ENCODE measurements around the gene NPR2. TPM values are rescaled to one million over a fixed set of nuclear protein-coding genes. Genes with fewer than 3 reads are reported as not detected.

NPR2 gene
- polyA plus RNA-seq, 3 donors: 0.48 TPM; not detected in 2

- peak overlapping the region in 4 of 7 donors; percentile 18 to 63 (median 52) for H3K27ac Mint-ChIP-seq
- peaks cover 32 to 46% of the 10 kb centered on the region in 2 donors for H3K36me3 Mint-ChIP-seq
- peaks cover 7 to 10% (median 8%) of the 10 kb centered on the region in 7 donors for H3K9me3 Mint-ChIP-seq
- H3K27me3 Mint-ChIP-seq (ENCODE audit: low read depth in 3 of 3): peaks cover 17 to 27% (median 27%) of the 10 kb centered on the region in 3 donors
- peaks cover 68% of the 10 kb centered on the region in 2 donors for H3K4me1 ChIP-seq (ENCODE audit: control insufficient read depth in 1 of 2, insufficient read depth in 2 of 2, low read length in 2 of 2)
- no peak overlapping the region for H3K9ac ChIP-seq (ENCODE audit: insufficient read depth, low read length, poor library complexity, severe bottlenecking)
- intact Hi-C loops (cut with micrococcal nuclease): no loop called here
- no peak overlapping the region for H2AFZ ChIP-seq (ENCODE audit: insufficient read depth, low read depth, low read length, poor library complexity, severe bottlenecking)
- H3K27me3 ChIP-seq (ENCODE audit: control insufficient read depth in 2 of 2, insufficient read depth in 2 of 2, low read length in 2 of 2): no peaks in the 10 kb centered on the region
- TF ChIP-seq, protein P1, sequence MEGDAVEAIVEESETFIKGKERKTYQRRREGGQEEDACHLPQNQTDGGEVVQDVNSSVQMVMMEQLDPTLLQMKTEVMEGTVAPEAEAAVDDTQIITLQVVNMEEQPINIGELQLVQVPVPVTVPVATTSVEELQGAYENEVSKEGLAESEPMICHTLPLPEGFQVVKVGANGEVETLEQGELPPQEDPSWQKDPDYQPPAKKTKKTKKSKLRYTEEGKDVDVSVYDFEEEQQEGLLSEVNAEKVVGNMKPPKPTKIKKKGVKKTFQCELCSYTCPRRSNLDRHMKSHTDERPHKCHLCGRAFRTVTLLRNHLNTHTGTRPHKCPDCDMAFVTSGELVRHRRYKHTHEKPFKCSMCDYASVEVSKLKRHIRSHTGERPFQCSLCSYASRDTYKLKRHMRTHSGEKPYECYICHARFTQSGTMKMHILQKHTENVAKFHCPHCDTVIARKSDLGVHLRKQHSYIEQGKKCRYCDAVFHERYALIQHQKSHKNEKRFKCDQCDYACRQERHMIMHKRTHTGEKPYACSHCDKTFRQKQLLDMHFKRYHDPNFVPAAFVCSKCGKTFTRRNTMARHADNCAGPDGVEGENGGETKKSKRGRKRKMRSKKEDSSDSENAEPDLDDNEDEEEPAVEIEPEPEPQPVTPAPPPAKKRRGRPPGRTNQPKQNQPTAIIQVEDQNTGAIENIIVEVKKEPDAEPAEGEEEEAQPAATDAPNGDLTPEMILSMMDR (IDR thresholded peaks at IDR 0.05): no peak
- H3K4me3 ChIP-seq (replicated peaks in 1 of 3; ENCODE audit: low read depth in 2 of 3, low read length in 3 of 3): no peak overlapping the region
- no peak for DNase-seq
- no peak overlapping the region for H3K27ac ChIP-seq (ENCODE audit: low read depth in 1 of 2, low read length in 2 of 2)
- H4K20me1 ChIP-seq (ENCODE audit: insufficient read depth, low read length): no peaks in the 10 kb centered on the region
- no CpG with 5 or more reads among the region's 5 CpGs for WGBS (ENCODE audit: insufficient coverage)
- H3K4me2 ChIP-seq (replicated peaks; ENCODE audit: extremely low read depth, low read length, poor library complexity, severe bottlenecking): no peak overlapping the region
- H3K4me1 Mint-ChIP-seq: peaks cover 77% of the 10 kb centered on the region
- no peaks in the 10 kb centered on the region for H3K9me3 ChIP-seq (replicated peaks in 1 of 2; ENCODE audit: control insufficient read depth in 1 of 2, insufficient read depth in 1 of 2, low read length in 2 of 2)
- H3K4me3 Mint-ChIP-seq: peak overlapping the region in 1 of 2 donors; percentile 51
- no peaks in the 10 kb centered on the region for H3K36me3 ChIP-seq (replicated peaks in 1 of 2; ENCODE audit: control insufficient read depth in 1 of 2, insufficient read depth in 2 of 2, low read length in 2 of 2)
- no peaks in the 10 kb centered on the region for H3K79me2 ChIP-seq (ENCODE audit: insufficient read depth, low read length)
Observed at GRCh38 chr9:35841645-35841900, 50.2 kb downstream of the NPR2 start.

- Histone ChIP-seq H3K27ac (ENCODE audit: low read depth in 1 of 2, low read length in 2 of 2) (peak overlapping the region; percentile 12 to 52), H3K4me2 (replicated peaks; ENCODE audit: extremely low read depth, low read length, poor library complexity, severe bottlenecking) (peak overlapping the region; percentile 45), H4K20me1 (ENCODE audit: insufficient read depth, low read length) (no peaks in the 10 kb centered on the region), H2AFZ (ENCODE audit: insufficient read depth, low read depth, low read length, poor library complexity, severe bottlenecking) (no peak overlapping the region), H3K27me3 (ENCODE audit: control insufficient read depth in 2 of 2, insufficient read depth in 2 of 2, low read length in 2 of 2) (peaks cover 0 to under 1% of the 10 kb centered on the region in 2 donors), H3K9me3 (replicated peaks in 1 of 2; ENCODE audit: control insufficient read depth in 1 of 2, insufficient read depth in 1 of 2, low read length in 2 of 2) (no peaks in the 10 kb centered on the region), H3K4me1 (ENCODE audit: control insufficient read depth in 1 of 2, insufficient read depth in 2 of 2, low read length in 2 of 2) (peaks cover 74% of the 10 kb centered on the region in 2 donors), H3K9ac (ENCODE audit: insufficient read depth, low read length, poor library complexity, severe bottlenecking) (no peak overlapping the region), H3K79me2 (ENCODE audit: insufficient read depth, low read length) (no peaks in the 10 kb centered on the region), H3K4me3 (replicated peaks in 1 of 3; ENCODE audit: low read depth in 2 of 3, low read length in 3 of 3) (peak overlapping the region in 1 of 3 experiments; percentile 60), H3K36me3 (replicated peaks in 1 of 2; ENCODE audit: control insufficient read depth in 1 of 2, insufficient read depth in 2 of 2, low read length in 2 of 2) (no peaks in the 10 kb centered on the region)
- peaks cover 23 to 31% (median 26%) of the 10 kb centered on the region in 3 donors for H3K27me3 Mint-ChIP-seq (ENCODE audit: low read depth in 3 of 3)
- 98% methylated on average over 10 of the region's 17 CpGs for WGBS (ENCODE audit: insufficient coverage)
- peak overlapping the region; percentile 20 to 80 for H3K4me3 Mint-ChIP-seq
- peak in 2 of 3 donors; percentile 30 to 62 for DNase-seq
- H3K36me3 Mint-ChIP-seq: peaks cover 36 to 47% of the 10 kb centered on the region in 2 donors
- TF ChIP-seq, protein P1 (IDR thresholded peaks at IDR 0.05): no peak
- intact Hi-C loops (cut with micrococcal nuclease): no loop called here
- peaks cover 7 to 10% (median 8%) of the 10 kb centered on the region in 7 donors for H3K9me3 Mint-ChIP-seq
- H3K27ac Mint-ChIP-seq: peak overlapping the region in 6 of 7 donors; percentile 54 to 91 (median 82)
- H3K4me1 Mint-ChIP-seq: peaks cover 79% of the 10 kb centered on the region
Observed at GRCh38 chr9:35842020-35842745, 50.8 kb downstream of the NPR2 start.

Data from CD14-positive monocyte (primary cell).